CD4-positive, alpha-beta T cell treated with Interleukin-10 for 1 hour (primary cell): ENCODE data around the gene RSPH9.
A peak's percentile ranks its signal among the peaks of the same experiment; 100 is the strongest.
"Not testable (repeated sequence)": the region's sequence is repeated elsewhere in the genome, so short reads cannot be mapped to it uniquely, and the experiment has no call there.

Experiments used
- DNase-seq: peaks from one replicate; pipeline ENCODE4 v3.0.0-alpha.2; 2020

RSPH9 gene

GRCh38 chr6:43689421-43689820, 44.6 kb downstream of the RSPH9 start:
- no peak for DNase-seq

DNA sequence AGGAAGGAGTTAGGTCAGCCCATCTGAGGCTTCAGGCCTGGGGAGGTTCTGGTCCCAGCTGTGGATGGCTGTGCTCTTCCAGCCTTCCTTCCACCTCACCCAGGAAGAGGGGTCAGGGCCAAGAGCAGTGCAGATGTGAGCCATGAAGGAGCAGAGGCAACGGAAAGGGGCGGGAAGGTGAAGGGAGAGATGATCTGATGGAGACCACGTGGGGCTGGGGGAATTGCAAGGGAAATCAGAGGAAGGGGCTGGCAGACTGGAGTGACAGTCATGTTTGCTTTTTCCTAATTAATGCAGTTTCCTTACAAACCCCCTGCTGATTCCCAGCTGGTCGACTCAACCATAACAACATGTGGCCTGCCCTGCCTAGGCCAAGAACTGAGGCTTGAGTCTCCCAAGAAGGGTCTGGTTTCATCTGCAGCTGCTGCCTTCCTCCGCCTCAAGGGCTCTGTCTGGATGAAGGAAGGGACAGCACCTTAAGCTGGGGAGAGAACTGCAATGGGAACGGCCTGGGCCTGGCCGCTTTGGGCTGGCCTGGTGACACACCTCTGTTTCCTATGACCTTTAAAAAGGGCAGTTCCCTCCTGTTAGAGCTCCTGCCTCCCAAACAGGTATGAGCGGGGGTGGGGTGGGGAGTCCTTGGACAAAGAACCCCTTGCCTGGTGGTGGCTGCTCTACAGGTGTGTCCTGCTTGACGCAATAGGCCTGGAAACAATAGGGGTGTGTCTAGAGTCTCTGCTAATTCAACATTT, 50.6 kb downstream of the RSPH9 start:
- DNase-seq, result no peak

GRCh38 chr6:43695967-43696291, 51.1 kb downstream of the RSPH9 start:
- no peak for DNase-seq

GRCh38 chr6:43697421-43697820, 52.6 kb downstream of the RSPH9 start:
- no peak for DNase-seq

- no peak for DNase-seq
Measured at GRCh38 chr6:43698584-43699349, 53.9 kb downstream of the RSPH9 start.

- DNase-seq, result no peak
Measured at GRCh38 chr6:43699564-43700186, 54.8 kb downstream of the RSPH9 start.

GRCh38 chr6:43700939-43701560, 56.2 kb downstream of the RSPH9 start:
- not testable (repeated sequence) for DNase-seq

- DNase-seq, result no peak
Measured at GRCh38 chr6:43702171-43702533, 57.3 kb downstream of the RSPH9 start.

- DNase-seq, result peak; percentile 19
Measured at GRCh38 chr6:43702534-43703440, 58.0 kb downstream of the RSPH9 start.

- DNase-seq, result no peak
Measured at GRCh38 chr6:43703512-43704429, 58.9 kb downstream of the RSPH9 start.

DNA sequence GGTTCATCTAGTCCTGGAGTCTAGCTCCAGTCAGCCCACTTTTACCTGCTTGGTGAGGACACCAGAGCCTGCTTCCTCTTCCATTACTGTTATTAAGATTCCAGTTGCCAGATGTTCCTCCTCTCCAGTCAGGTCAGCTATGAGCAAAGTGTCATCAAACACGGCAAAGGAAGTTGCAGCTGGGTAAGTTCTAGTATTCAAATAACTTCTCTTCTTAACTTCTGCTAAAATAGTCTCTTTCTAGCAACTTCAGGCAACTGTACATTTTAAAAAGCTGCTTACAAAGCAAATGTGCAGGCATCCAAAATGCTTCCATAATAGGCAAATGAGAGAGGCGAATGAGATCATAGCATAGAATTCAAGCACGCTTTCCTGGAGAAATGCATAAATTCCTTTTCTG, 61.2 kb downstream of the RSPH9 start:
- no peak for DNase-seq

GRCh38 chr6:43706788-43707187, 62.0 kb downstream of the RSPH9 start:
- DNase-seq, result no peak

- no peak for DNase-seq
Measured at GRCh38 chr6:43707269-43707668, 62.4 kb downstream of the RSPH9 start.

DNA sequence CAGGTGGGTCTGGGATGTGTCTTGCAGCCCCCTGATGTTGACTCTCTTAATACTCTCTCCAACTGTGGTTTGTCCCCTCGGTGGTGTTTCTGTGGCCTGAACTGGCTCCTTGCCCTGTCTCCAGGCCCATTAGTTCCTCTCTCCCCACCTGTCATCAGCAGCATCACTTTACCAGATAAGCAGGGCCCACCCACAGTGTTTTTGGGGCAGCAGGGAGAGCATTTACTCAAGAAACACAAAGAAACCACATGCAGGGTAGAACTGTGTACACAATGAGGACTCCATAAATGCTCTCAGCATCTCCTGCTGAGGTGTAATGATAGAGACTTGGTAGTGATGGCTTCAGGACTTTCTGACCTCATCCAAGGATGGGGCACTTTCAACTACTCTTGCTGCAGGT, 62.9 kb downstream of the RSPH9 start:
- DNase-seq, result no peak

GRCh38 chr6:43708860-43709653, 64.2 kb downstream of the RSPH9 start:
- DNase-seq, result no peak

DNA sequence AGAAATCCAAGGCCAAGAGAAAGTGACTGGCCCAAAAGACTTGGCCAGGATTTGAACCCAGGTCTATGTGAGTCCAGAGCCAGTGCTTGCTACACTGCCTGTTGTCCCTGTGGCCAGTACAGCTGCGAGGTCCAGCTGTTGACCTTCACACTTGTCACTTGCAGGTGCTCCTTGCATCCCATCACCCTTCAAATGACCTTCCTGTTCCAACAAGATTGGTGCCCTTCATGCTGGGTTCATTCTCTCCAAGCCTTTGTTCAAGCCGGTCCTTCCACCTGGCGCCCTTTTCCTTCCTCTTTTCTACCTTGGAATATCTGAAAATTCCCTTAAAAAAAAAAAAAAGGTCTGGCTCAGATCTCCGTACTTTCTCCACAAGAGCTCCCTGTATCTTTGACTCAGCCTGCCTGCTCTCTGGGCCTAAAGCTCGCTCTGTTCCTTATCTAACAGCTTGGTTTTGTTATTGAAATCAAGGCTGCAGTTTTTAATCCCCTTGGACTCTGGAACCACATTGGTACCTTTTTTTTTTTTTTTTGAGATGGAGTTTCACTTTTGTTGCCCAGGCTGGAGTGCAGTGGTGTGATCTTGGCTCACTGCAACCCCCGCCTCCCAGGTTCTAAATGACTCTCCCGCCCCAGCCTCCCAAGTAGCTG, 64.9 kb downstream of the RSPH9 start:
- DNase-seq, result no peak

DNA sequence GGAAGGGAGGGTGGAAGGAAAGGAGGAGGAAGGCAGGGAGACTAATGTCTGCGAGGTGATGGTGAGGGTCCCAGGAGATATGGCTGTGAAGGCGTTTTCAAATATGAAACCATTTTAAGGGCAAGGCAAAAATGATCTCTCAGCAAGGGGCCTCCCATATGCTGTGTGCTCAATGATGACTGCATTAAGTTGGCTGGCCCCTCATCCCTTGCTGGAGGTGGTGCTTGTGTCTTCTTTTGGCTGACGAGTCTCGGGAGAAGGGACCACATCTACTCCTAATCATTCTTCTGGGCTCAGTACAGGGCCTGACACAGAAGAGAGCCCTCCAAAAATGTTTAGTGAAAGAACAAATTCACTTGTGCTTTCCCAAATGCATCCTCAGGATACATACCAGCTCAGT, 65.7 kb downstream of the RSPH9 start:
- no peak for DNase-seq

DNA sequence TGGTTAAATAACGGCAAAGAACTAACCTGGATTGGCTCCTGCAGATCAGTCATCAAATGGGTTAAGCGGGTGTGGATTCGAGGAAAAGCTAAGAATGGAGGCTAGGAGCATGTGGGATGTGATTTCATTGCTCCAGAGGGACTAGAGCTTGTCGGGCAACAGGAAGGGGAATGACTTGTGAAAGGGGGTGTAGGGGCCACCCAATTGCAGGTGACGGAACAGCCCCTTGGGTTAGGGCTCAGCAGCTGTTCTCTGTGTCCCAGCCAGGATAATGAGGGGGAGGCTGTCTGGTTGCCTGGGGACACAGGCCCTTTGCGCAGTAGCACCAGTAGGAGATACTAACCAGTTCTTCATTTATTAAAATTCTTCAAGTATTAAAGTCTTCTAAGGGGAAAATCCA, 67.7 kb downstream of the RSPH9 start:
- DNase-seq, result no peak

GRCh38 chr6:43713643-43714310, 68.9 kb downstream of the RSPH9 start:
- DNase-seq, result no peak
